HepG2 (cell line): ENCODE results near the gene CDH13. TPM values are rescaled to one million over a fixed set of nuclear protein-coding genes. Genes with fewer than 3 reads are reported as not detected.

Experiments
- ATAC-seq: fragments of 200-7000 bp; cut with Tn5 transposase; 3 replicates; pipeline ENCODE4 v1.9.1; 2020; ENCODE audit warnings: mild to moderate bottlenecking, moderate library complexity
- BruUV-seq: library from RNA; stranded (reverse); fragments of 400-500 nt; replicated peaks from 2 replicates; lab custom pipeline; 2021; lab: Mats Ljungman, UMichigan
- CTCF ChIA-PET: fragments of 300-600 bp; formaldehyde crosslinking; extraction: SDS; loops from one replicate; lab custom pipeline; 2021; ENCODE audit warnings: low total read pairs, inconsistent platforms, low intra/inter-chr PET ratio; lab: Yijun Ruan, JAX
- POLR2A ChIA-PET: fragments of 350-600 bp; sonication (Branson Sonifier 250); formaldehyde crosslinking; loops from one replicate; lab custom pipeline; 2020; ENCODE audit warnings: antibody characterized with exemption, inconsistent platforms; lab: Yijun Ruan, JAX
- DNase-seq: peaks from one replicate; pipeline ENCODE4 v3.0.0-alpha.2; 2015; ENCODE audit warnings: low spot score
- FAIRE-seq: peaks from 3 replicates; lab custom pipeline; 2011; peaks lifted over from hg19 to GRCh38; lab: Jason Lieb, UNC
- H2AFZ ChIP-seq: one replicate; pipeline ENCODE4 v1.6.1; 2011; ENCODE audit warnings: low read length, inconsistent platforms
- H3K27ac ChIP-seq: fragments of 300-600 bp; 3 replicates; pipeline ENCODE4 v1.8.0; 2011; ENCODE audit warnings: mixed run types, mild to moderate bottlenecking, mixed read lengths, low read length, inconsistent platforms; ENCODE audit not compliant: insufficient read depth; ENCODE audit errors: extremely low read length
- H3K27me3 ChIP-seq, 2 experiments: fragments of 200-600 bp in 1 of 2; 2 replicates in 1 of 2; 3 replicates in 1 of 2; pipeline versions ENCODE4 v1.6.0 to v1.8.0; 2011; ENCODE audit warnings: low read length in 2 of 2, mild to moderate bottlenecking in 2 of 2, moderate library complexity in 2 of 2, inconsistent platforms in 1 of 2; ENCODE audit not compliant: insufficient read depth in 2 of 2, control insufficient read depth in 1 of 2
- H3K36me3 ChIP-seq, 2 experiments: fragments of 200-600 bp in 1 of 2; replicated peaks in 1 of 2; 2 replicates in 1 of 2; 3 replicates in 1 of 2; pipeline versions ENCODE4 v1.5.1 to v1.8.0; 2011; ENCODE audit warnings: low read length in 2 of 2, inconsistent platforms in 1 of 2; ENCODE audit not compliant: insufficient read depth in 2 of 2, control insufficient read depth in 1 of 2
- H3K4me1 ChIP-seq: 2 replicates; pipeline ENCODE4 v1.5.1; 2012; ENCODE audit warnings: low read length, inconsistent platforms; ENCODE audit not compliant: insufficient read depth
- H3K4me2 ChIP-seq: 2 replicates; pipeline ENCODE4 v1.6.0; 2011; ENCODE audit warnings: low read depth, low read length, inconsistent platforms
- H3K4me3 ChIP-seq, 3 experiments: fragments of 200-600 bp in 1 of 3; sonication (generic), shearing (Covaris generic) in 1 of 3; replicated peaks in 1 of 3; 2 replicates each; pipeline ENCODE4 v1.5.1; 2011 to 2016; ENCODE audit warnings: low read length in 3 of 3, inconsistent platforms in 2 of 3, low read depth in 2 of 3, mild to moderate bottlenecking in 2 of 3, control low read depth in 1 of 3, mixed read lengths in 1 of 3; ENCODE audit not compliant: insufficient read depth in 1 of 3
- H3K79me2 ChIP-seq: one replicate; pipeline ENCODE4 v1.6.1; 2011; ENCODE audit warnings: low read length, inconsistent platforms; ENCODE audit not compliant: insufficient read depth
- H3K9ac ChIP-seq: 2 replicates; pipeline ENCODE4 v1.6.0; 2011; ENCODE audit warnings: mild to moderate bottlenecking, low read depth, low read length, inconsistent platforms; ENCODE audit not compliant: insufficient read depth
- H3K9me3 ChIP-seq: 2 replicates; pipeline ENCODE4 v1.5.1; 2012; ENCODE audit warnings: mild to moderate bottlenecking, low read length
- H4K20me1 ChIP-seq: 2 replicates; pipeline ENCODE4 v1.6.0; 2011; ENCODE audit warnings: inconsistent platforms, mild to moderate bottlenecking, low read length, moderate library complexity; ENCODE audit not compliant: insufficient read depth
- ATF1 ChIP-seq: IDR thresholded peaks from 2 replicates; pipeline ENCODE4 v1.6.1; 2016; ENCODE audit warnings: mild to moderate bottlenecking, control low read depth
- MIXL1 ChIP-seq: IDR thresholded peaks from 2 replicates; pipeline ENCODE4 v1.6.1; 2016
- MYPOP ChIP-seq: sonication (generic); formaldehyde crosslinking; IDR thresholded peaks from 2 replicates; pipeline ENCODE4 v1.8.1; 2023; ENCODE audit warnings: mild to moderate bottlenecking, moderate library complexity, missing genetic modification reagents
- NFE2L2 ChIP-seq: fragments of 150-350 bp; IDR thresholded peaks from 2 replicates; pipeline ENCODE4 v1.6.1; 2014; ENCODE audit warnings: low read length
- TCF7L2 ChIP-seq: IDR thresholded peaks from 2 replicates; pipeline ENCODE4 v1.6.1; 2011; ENCODE audit warnings: mild to moderate bottlenecking, low read depth, low read length, moderate library complexity
- TEAD3 ChIP-seq: optimal IDR thresholded peaks from 2 replicates; pipeline ENCODE3; 2016; ENCODE audit warnings: borderline replicate concordance
- TGIF2 ChIP-seq: IDR thresholded peaks from 2 replicates; pipeline ENCODE4 v1.6.1; 2016; ENCODE audit warnings: control low read depth, missing compliant biosample characterization
- ZBTB20 ChIP-seq: sonication (generic); formaldehyde crosslinking; IDR thresholded peaks from 2 replicates; pipeline ENCODE4 v1.8.1; 2023; ENCODE audit warnings: missing genetic modification reagents, low read depth, mild to moderate bottlenecking, borderline replicate concordance
- ZBTB44 ChIP-seq: sonication (generic); formaldehyde crosslinking; IDR thresholded peaks from 2 replicates; pipeline ENCODE4 v1.4.0; 2020; ENCODE audit warnings: missing genetic modification reagents
- ZHX1 ChIP-seq: sonication (generic); formaldehyde crosslinking; IDR thresholded peaks from 2 replicates; pipeline ENCODE4 v1.8.1; 2022; ENCODE audit warnings: low read depth, mild to moderate bottlenecking, missing genetic modification reagents
- ZNF383 ChIP-seq: sonication (generic); formaldehyde crosslinking; IDR thresholded peaks from 2 replicates; pipeline ENCODE4 v1.4.0; 2020; ENCODE audit warnings: missing genetic modification reagents, mild to moderate bottlenecking, borderline replicate concordance
- ZNF569 ChIP-seq: sonication (generic); formaldehyde crosslinking; IDR thresholded peaks from 2 replicates; pipeline ENCODE4 v1.5.0; 2020; ENCODE audit warnings: mild to moderate bottlenecking, missing genetic modification reagents, moderate library complexity, borderline replicate concordance
- ZNF660 ChIP-seq: sonication (generic); formaldehyde crosslinking; IDR thresholded peaks from 2 replicates; pipeline ENCODE4 v1.5.1; 2020; ENCODE audit warnings: mild to moderate bottlenecking, low read depth, missing genetic modification reagents, borderline replicate concordance
- ZNF878 ChIP-seq: sonication (generic); formaldehyde crosslinking; IDR thresholded peaks from 2 replicates; pipeline ENCODE4 v1.8.1; 2023; ENCODE audit warnings: mild to moderate bottlenecking, missing genetic modification reagents, moderate library complexity
- ZUFSP ChIP-seq: sonication (generic); formaldehyde crosslinking; IDR thresholded peaks from 2 replicates; pipeline ENCODE4 v1.9.0; 2021; ENCODE audit warnings: missing genetic modification reagents, mild to moderate bottlenecking, borderline replicate concordance
- ZXDC ChIP-seq: sonication (generic); formaldehyde crosslinking; IDR thresholded peaks from 2 replicates; pipeline ENCODE4 v1.5.0; 2020; ENCODE audit warnings: mild to moderate bottlenecking, missing genetic modification reagents
- WGBS: methylation state at CpG from one replicate; pipeline ENCODE4 v1.1.6; 2017; ENCODE audit warnings: low lambda C conversion rate; 5-methylcytosine and 5-hydroxymethylcytosine counted together
- in situ Hi-C: cut with HindIII; loops from 2 replicates; pipeline ENCODE4 v1.10.0; 2017; ENCODE audit warnings: low pct_unique_long_range_greater_than_20kb; ENCODE audit not compliant: extremely low pct_ligation_motif_present
- intact Hi-C: fragments of 100-400 bp; cut with micrococcal nuclease; formaldehyde crosslinking; loops from one replicate; pipeline ENCODE4 v1.10.0; 2022; ENCODE audit not compliant: unreplicated experiment
- polyA plus RNA-seq, 8 experiments: library from polyadenylated mRNA; depleted of rRNA in 3 of 8; stranded (reverse) in 7 of 8; unstranded in 1 of 8; fragments of >200 nt; fragmentation: Illumina TruSeq in 4 of 8; extraction: Trizol in 4 of 8; gene quantifications; 2 replicates each; pipeline versions ENCODE4 v1.2.1 to v1.2.3, GENCODE V29; 2011 to 2016; ENCODE audit warnings: low read depth in 4 of 8, missing spikeins in 1 of 8, mixed read lengths in 1 of 8; ENCODE audit not compliant: insufficient read depth in 1 of 8
- total RNA-seq, 5 experiments: library from RNA; depleted of rRNA; stranded (reverse); fragments of >200 nt; fragmentation: Illumina TruSeq; extraction: Trizol; gene quantifications; 2 replicates each; pipeline ENCODE4 v1.2.3, GENCODE V29; 2016; ENCODE audit warnings: low read depth in 1 of 5

CDH13 gene
- total and polyA plus RNA-seq, 2 of the 13 experiments (the other 11 are each of a cell fraction or from before 2014, with no cell fraction given), result not detected

- DNase-seq (no peak), FAIRE-seq (no peak), ATAC-seq (no peak)
- Histone ChIP-seq H3K79me2 (no peaks in the 10 kb centered on the region), H3K9ac (no peak overlapping the region), H3K9me3 (peaks cover 65% of the 10 kb centered on the region), H3K4me3 (no peak overlapping the region), H2AFZ (no peak overlapping the region), H3K27ac (no peak overlapping the region), H4K20me1 (no peaks in the 10 kb centered on the region), H3K4me1 (no peaks in the 10 kb centered on the region), H3K36me3 (no peaks in the 10 kb centered on the region), H3K27me3 (no peaks in the 10 kb centered on the region), H3K4me2 (no peak overlapping the region)
- POLR2A ChIA-PET, result no interaction called here
- CTCF ChIA-PET, result no interaction called here
- intact Hi-C loops, result no loop called here
- in situ Hi-C loops, result no loop called here
- BruUV-seq, result no TSS peak
- WGBS, result 1% methylated on average over 4 of the region's 4 CpGs
- TF ChIP-seq TEAD3 (no peak), MYPOP (no peak), ZNF878 (CRISPR knock-in tag) (no peak), TCF7L2 (no peak), NFE2L2 (no peak), ZBTB44 (no peak), ZNF660 (no peak), ZUFSP (CRISPR knock-in tag) (no peak), ATF1 (CRISPR knock-in tag) (no peak), MIXL1 (CRISPR knock-in tag) (no peak), ZHX1 (CRISPR knock-in tag) (no peak), ZXDC (CRISPR knock-in tag) (no peak), TGIF2 (CRISPR knock-in tag) (no peak), ZNF569 (no peak), ZNF383 (CRISPR knock-in tag) (no peak), ZBTB20 (no peak)
Observed at GRCh38 chr16:83023011-83023410, 396.2 kb downstream of the CDH13 start.
